ENCODE results near the gene OTUD3.
"Not testable (repeated sequence)": the region's sequence is repeated elsewhere in the genome, so short reads cannot be mapped to it uniquely, and the experiment has no call there.

DNA sequence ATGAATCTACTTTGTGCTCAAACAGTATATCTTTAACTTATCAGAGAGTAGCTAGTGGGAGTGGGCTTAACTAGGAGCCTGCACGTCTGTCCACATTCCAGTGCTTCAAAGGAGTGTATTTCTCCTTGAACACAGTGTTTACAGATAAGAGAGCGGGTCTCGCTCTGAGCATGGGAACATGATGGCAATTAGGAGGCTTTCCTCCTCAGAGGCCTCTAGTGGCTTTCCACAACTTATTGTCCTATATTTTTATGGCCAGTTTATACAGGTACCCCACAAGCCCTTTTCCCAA lies 44.9 kb downstream of the OTUD3 start:
- TF ChIP-seq CTCF, POLR2A (IDR thresholded peaks at IDR 0.05): not testable (repeated sequence)

Data from esophagus squamous epithelium (tissue), 4 donors.